Measurements from ENCODE around the gene PEX6.
"Not testable (repeated sequence)": the region's sequence is repeated elsewhere in the genome, so short reads cannot be mapped to it uniquely, and the experiment has no call there.

Gene PEX6

GRCh38 chr6:42942444-42942843, 36.5 kb downstream of the PEX6 start:
- no peak for ATAC-seq
- TF ChIP-seq RARB (CRISPR knock-in tag; IDR thresholded peaks at IDR 0.05) (no peak), BACH2 (CRISPR knock-in tag; IDR thresholded peaks at IDR 0.05; ENCODE audit: borderline replicate concordance) (no peak), ZNF565 (CRISPR knock-in tag; conservative IDR thresholded peaks at IDR 0.05; ENCODE audit: low read depth) (no peak), SNAI2 (CRISPR knock-in tag; IDR thresholded peaks at IDR 0.05) (no peak), CSDC2 (CRISPR knock-in tag; IDR thresholded peaks at IDR 0.05) (no peak), PPARA (CRISPR knock-in tag; IDR thresholded peaks at IDR 0.05; ENCODE audit: borderline replicate concordance) (no peak), ISL1 (CRISPR knock-in tag; IDR thresholded peaks at IDR 0.05) (no peak), ZC3H10 (CRISPR knock-in tag; IDR thresholded peaks at IDR 0.05) (no peak)

GRCh38 chr6:42941356-42941755, 37.6 kb downstream of the PEX6 start:
- ATAC-seq: not testable (repeated sequence)

GRCh38 chr6:42940493-42941045, 38.4 kb downstream of the PEX6 start:
- no peak for ATAC-seq
- no peak for TF ChIP-seq CREB5 (CRISPR knock-in tag; IDR thresholded peaks at IDR 0.05; ENCODE audit: low read depth)
- TF ChIP-seq TCF4 (CRISPR knock-in tag; IDR thresholded peaks at IDR 0.05; ENCODE audit: borderline replicate concordance): no peak
- no peak for TF ChIP-seq ZNF70 (CRISPR knock-in tag; IDR thresholded peaks at IDR 0.05)
- no peak for TF ChIP-seq ZFP3 (CRISPR knock-in tag; IDR thresholded peaks at IDR 0.05)
- TF ChIP-seq ARNTL (CRISPR knock-in tag; IDR thresholded peaks at IDR 0.05; ENCODE audit: borderline replicate concordance, low read depth): no peak
- no peak for TF ChIP-seq CSRNP3 (CRISPR knock-in tag; IDR thresholded peaks at IDR 0.05)
- no peak for TF ChIP-seq ESRRG (CRISPR knock-in tag; IDR thresholded peaks at IDR 0.05)

GRCh38 chr6:42939810-42940167, 39.2 kb downstream of the PEX6 start:
- TF ChIP-seq TSHZ2 (CRISPR knock-in tag; IDR thresholded peaks at IDR 0.05) (no peak), SNAI2 (CRISPR knock-in tag; IDR thresholded peaks at IDR 0.05) (no peak), RARB (CRISPR knock-in tag; IDR thresholded peaks at IDR 0.05) (no peak), CSRNP3 (CRISPR knock-in tag; IDR thresholded peaks at IDR 0.05) (no peak), BACH2 (CRISPR knock-in tag; IDR thresholded peaks at IDR 0.05; ENCODE audit: borderline replicate concordance) (no peak)
- no peak for ATAC-seq

GRCh38 chr6:42938987-42939809, 39.8 kb downstream of the PEX6 start:
- no peak; the same call in 2 of the 3 replicates for ATAC-seq
- no peak for TF ChIP-seq ZNF565 (CRISPR knock-in tag; conservative IDR thresholded peaks at IDR 0.05; ENCODE audit: low read depth)
- TF ChIP-seq TSHZ2 (CRISPR knock-in tag; IDR thresholded peaks at IDR 0.05): no peak
- TF ChIP-seq OSR1 (CRISPR knock-in tag; IDR thresholded peaks at IDR 0.05): no peak
